Lower lobe of right lung (tissue), 2 donors: ENCODE results near the gene INSL3. TPM values are rescaled to one million over a fixed set of nuclear protein-coding genes. Genes with fewer than 3 reads are reported as not detected.

Experiments
- ATAC-seq, 2 donors: fragments of 200-7000 bp; cut with Tn5 transposase; one replicate each; pipeline ENCODE4 v1.9.1; 2020 to 2022; ENCODE audit warnings: mild to moderate bottlenecking in 2 of 2, moderate library complexity in 2 of 2
- DNase-seq: peaks from one replicate; pipeline ENCODE4 v3.0.0-alpha.2; 2020
- H3K27ac ChIP-seq: fragments of 200-600 bp; one replicate; pipeline ENCODE4 v1.8.0; 2022
- H3K27me3 ChIP-seq: fragments of 200-600 bp; one replicate; pipeline ENCODE4 v1.8.0; 2022; ENCODE audit warnings: low read depth
- H3K36me3 ChIP-seq: fragments of 200-600 bp; one replicate; pipeline ENCODE4 v1.8.0; 2022; ENCODE audit warnings: mild to moderate bottlenecking
- H3K4me1 ChIP-seq: fragments of 200-600 bp; one replicate; pipeline ENCODE4 v1.8.0; 2022
- H3K4me3 ChIP-seq: fragments of 200-600 bp; one replicate; pipeline ENCODE4 v1.8.0; 2022; ENCODE audit warnings: mild to moderate bottlenecking
- H3K9me3 ChIP-seq: fragments of 200-600 bp; one replicate; pipeline ENCODE4 v1.8.0; 2022
- CTCF ChIP-seq: fragments of 200-600 bp; IDR thresholded peaks from one replicate; pipeline ENCODE4 v1.8.0; 2022; ENCODE audit warnings: antibody characterized with exemption, mild to moderate bottlenecking
- intact Hi-C: fragments of 100-400 bp; cut with DNase I; formaldehyde crosslinking; loops from one replicate; pipeline ENCODE4 v1.11.0; 2022
- total RNA-seq: library from RNA; stranded (reverse); fragmentation: NEBNext Ultra II Directional; extraction: Animal tissue kit (Norgen Biotek cat#: 25700); gene quantifications from one replicate; pipeline ENCODE4 v1.2.1, GENCODE V29; 2021
- donor health status: DM: no; HTN: yes; CAD: no; lungs with severe emphysema.

INSL3 gene
- total RNA-seq, 1 donor from 2014 or later: not detected

GRCh38 chr19:17842663-17843291 lies 21.5 kb upstream of the INSL3 start:
- intact Hi-C loops: no loop called here
- no peak for ATAC-seq
- TF ChIP-seq CTCF: no peak
- Histone ChIP-seq H3K27ac (no peak overlapping the region), H3K4me3 (no peak overlapping the region), H3K27me3 (peaks cover 5% of the 10 kb centered on the region), H3K9me3 (no peaks in the 10 kb centered on the region), H3K36me3 (peaks cover 47% of the 10 kb centered on the region), H3K4me1 (peaks cover 13% of the 10 kb centered on the region)
- no peak for DNase-seq

- intact Hi-C loops: no loop called here
- no peaks in the 10 kb centered on the region for H3K9me3 ChIP-seq
- no peak overlapping the region for H3K27ac ChIP-seq
- peaks cover 47% of the 10 kb centered on the region for H3K36me3 ChIP-seq
- peak overlapping the region; percentile 26 for H3K4me3 ChIP-seq
- no peaks in the 10 kb centered on the region for H3K27me3 ChIP-seq
- ATAC-seq (peak; percentile 63 to 81), DNase-seq (peak; percentile 54)
- TF ChIP-seq CTCF: no peak
- peaks cover 6% of the 10 kb centered on the region for H3K4me1 ChIP-seq
Observed at GRCh38 chr19:17841810-17842662, 20.7 kb upstream of the INSL3 start.

GRCh38 chr19:17841371-17841809 lies 20.1 kb upstream of the INSL3 start:
- peaks cover 49% of the 10 kb centered on the region for H3K36me3 ChIP-seq
- H3K9me3 ChIP-seq: no peaks in the 10 kb centered on the region
- ATAC-seq: no peak
- no peak overlapping the region for H3K27ac ChIP-seq
- no peaks in the 10 kb centered on the region for H3K27me3 ChIP-seq
- no peaks in the 10 kb centered on the region for H3K4me1 ChIP-seq
- TF ChIP-seq CTCF: no peak
- DNase-seq: no peak
- intact Hi-C loops: no loop called here
- peak overlapping the region; percentile 26 for H3K4me3 ChIP-seq

GRCh38 chr19:17840019-17840418 lies 18.7 kb upstream of the INSL3 start:
- Histone ChIP-seq H3K36me3 (peaks cover 54% of the 10 kb centered on the region), H3K27ac (no peak overlapping the region), H3K4me1 (no peaks in the 10 kb centered on the region), H3K9me3 (no peaks in the 10 kb centered on the region), H3K27me3 (no peaks in the 10 kb centered on the region), H3K4me3 (no peak overlapping the region)
- TF ChIP-seq CTCF: no peak
- ATAC-seq: no peak
- intact Hi-C loops: no loop called here
- no peak for DNase-seq

GRCh38 chr19:17837972-17838371 lies 16.7 kb upstream of the INSL3 start:
- Histone ChIP-seq H3K27ac (no peak overlapping the region), H3K4me1 (no peaks in the 10 kb centered on the region), H3K36me3 (peaks cover 51% of the 10 kb centered on the region), H3K4me3 (no peak overlapping the region), H3K9me3 (no peaks in the 10 kb centered on the region), H3K27me3 (no peaks in the 10 kb centered on the region)
- no peak for TF ChIP-seq CTCF
- no peak for ATAC-seq
- intact Hi-C loops: no loop called here
- no peak for DNase-seq
